Stomach (tissue), 9 donors: ENCODE data around the gene NOLC1. TPM values are rescaled to one million over a fixed set of nuclear protein-coding genes. Genes with fewer than 3 reads are reported as not detected.

Experiments used
- DNase-seq, 2 donors: peaks; one replicate each; pipeline versions ENCODE4 v3.0.0 to v3.0.0-alpha.2; 2013 to 2019
- H3K27ac ChIP-seq, 5 donors: fragments of 200-600 bp in 4 of 5; sonication (generic) in 4 of 5; one replicate each; pipeline ENCODE4 v1.5.1; 2013 to 2019; ENCODE audit warnings: mild to moderate bottlenecking in 1 of 5, moderate library complexity in 1 of 5
- H3K27me3 ChIP-seq, 3 donors: fragments of 200-600 bp; sonication (generic); one replicate each; pipeline ENCODE4 v1.5.1; 2017 to 2019; ENCODE audit warnings: mixed run types in 1 of 3
- H3K36me3 ChIP-seq, 4 donors: fragments of 200-600 bp; sonication (generic); 1 replicate in 3 of 4; 2 replicates in 1 of 4; pipeline ENCODE4 v1.5.1; 2016 to 2019
- H3K4me1 ChIP-seq, 4 donors: fragments of 200-600 bp; sonication (generic); one replicate each; pipeline ENCODE4 v1.5.1; 2016 to 2019
- H3K4me3 ChIP-seq, 4 donors: fragments of 200-600 bp; sonication (generic) in 3 of 4; one replicate each; pipeline ENCODE4 v1.5.1; 2016 to 2019; ENCODE audit warnings: mild to moderate bottlenecking in 1 of 4
- H3K9me3 ChIP-seq, 4 donors: fragments of 200-600 bp; sonication (generic); one replicate each; pipeline ENCODE4 v1.5.1; 2016 to 2019
- EP300 ChIP-seq: sonication (generic); formaldehyde crosslinking; IDR thresholded peaks from one replicate; pipeline ENCODE4 v1.6.1; 2017; ENCODE audit warnings: antibody characterized with exemption
- POLR2A ChIP-seq, 4 donors: fragments of 450-650 bp; IDR thresholded peaks; one replicate each; pipeline ENCODE4 v1.6.1; 2016; ENCODE audit warnings: antibody characterized with exemption in 4 of 4, control low read depth in 2 of 4, mild to moderate bottlenecking in 1 of 4, moderate library complexity in 1 of 4
- POLR2AphosphoS5 ChIP-seq, 3 donors: sonication (generic); formaldehyde crosslinking; IDR thresholded peaks; one replicate each; pipeline ENCODE4 v1.6.1; 2016; ENCODE audit warnings: antibody characterized with exemption in 3 of 3
- WGBS, 5 donors: extraction: QIAGEN DNeasy Blood & Tissue Kit in 3 of 5; methylation state at CpG; one replicate each; pipeline versions ENCODE4 v1.1.5 to v1.1.7; 2013 to 2018; 5-methylcytosine and 5-hydroxymethylcytosine counted together
- intact Hi-C: fragments of 100-400 bp; cut with DNase I; formaldehyde crosslinking; loops from one replicate; pipeline ENCODE4 v1.15.1; 2023; ENCODE audit warnings: low total_unique reads
- polyA plus RNA-seq, 3 donors: library from polyadenylated mRNA; stranded (reverse); fragments of 200-250 nt; gene quantifications; one replicate each; pipeline ENCODE4 v1.2.3, GENCODE V29; 2013
- total RNA-seq, 5 donors: library from RNA; depleted of rRNA; stranded (reverse); fragments of >200 nt; gene quantifications; one replicate each; pipeline versions ENCODE4 v1.1.0 to v1.2.3, GENCODE V29; 2014 to 2016
- TF ChIP-seq, protein P1 (sequence below), 7 experiments: fragments of 450-650 bp in 4 of 7; fragments of 200-600 bp in 3 of 7; sonication (generic) in 3 of 7; IDR thresholded peaks; one replicate each; pipeline ENCODE4 v1.5.1; 2016 to 2019; ENCODE audit warnings: antibody characterized with exemption in 7 of 7, control low read depth in 2 of 7, mild to moderate bottlenecking in 1 of 7
- donor health status: healthy with polysubstance abuse.
- donor health status: Bipolar disorder and iron deficiency.
- donor health status: healthy.

NOLC1 gene
- total and polyA plus RNA-seq, 8 donors = 9.8 to 73.7 (median 32.2) TPM

DNA sequence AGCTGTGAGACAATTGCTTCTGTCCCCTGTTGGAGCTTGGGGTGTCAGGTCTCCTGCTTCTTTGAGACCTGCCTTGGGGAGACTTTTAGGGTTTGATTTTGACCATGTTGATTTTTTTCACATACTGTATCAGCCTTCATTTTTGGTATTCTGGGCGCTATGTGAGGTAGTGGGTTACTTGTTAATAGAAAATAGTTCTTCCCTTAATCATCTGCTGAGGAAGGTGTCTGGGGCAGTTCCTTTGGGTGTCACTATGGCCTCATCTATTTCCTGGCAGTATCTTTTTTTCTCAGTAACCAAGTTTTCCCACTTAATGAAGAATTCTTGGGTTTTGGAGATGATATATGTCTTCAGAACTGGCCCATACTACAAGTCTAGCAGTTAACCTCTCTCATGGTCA, 4.6 kb upstream of the NOLC1 start:
- intact Hi-C loops = no loop called here
- WGBS, 5 donors = 94 to 100% (median 98%) methylated on average over 1 of the region's 1 CpG
- peaks cover 51 to 83% (median 83%) of the 10 kb centered on the region in 4 donors for H3K36me3 ChIP-seq

GRCh38 chr10:102148275-102148674, 3.9 kb upstream of the NOLC1 start:
- no peaks in the 10 kb centered on the region for H3K27me3 ChIP-seq
- intact Hi-C loops = no loop called here
- peaks cover 51 to 76% (median 76%) of the 10 kb centered on the region in 4 donors for H3K36me3 ChIP-seq
- no peaks in the 10 kb centered on the region for H3K9me3 ChIP-seq
- no peak overlapping the region for H3K4me3 ChIP-seq
- TF ChIP-seq POLR2AphosphoS5 (IDR thresholded peaks at IDR 0.05) (no peak), POLR2A (IDR thresholded peaks at IDR 0.05) (no peak), EP300 (no peak)
- TF ChIP-seq, protein P1, sequence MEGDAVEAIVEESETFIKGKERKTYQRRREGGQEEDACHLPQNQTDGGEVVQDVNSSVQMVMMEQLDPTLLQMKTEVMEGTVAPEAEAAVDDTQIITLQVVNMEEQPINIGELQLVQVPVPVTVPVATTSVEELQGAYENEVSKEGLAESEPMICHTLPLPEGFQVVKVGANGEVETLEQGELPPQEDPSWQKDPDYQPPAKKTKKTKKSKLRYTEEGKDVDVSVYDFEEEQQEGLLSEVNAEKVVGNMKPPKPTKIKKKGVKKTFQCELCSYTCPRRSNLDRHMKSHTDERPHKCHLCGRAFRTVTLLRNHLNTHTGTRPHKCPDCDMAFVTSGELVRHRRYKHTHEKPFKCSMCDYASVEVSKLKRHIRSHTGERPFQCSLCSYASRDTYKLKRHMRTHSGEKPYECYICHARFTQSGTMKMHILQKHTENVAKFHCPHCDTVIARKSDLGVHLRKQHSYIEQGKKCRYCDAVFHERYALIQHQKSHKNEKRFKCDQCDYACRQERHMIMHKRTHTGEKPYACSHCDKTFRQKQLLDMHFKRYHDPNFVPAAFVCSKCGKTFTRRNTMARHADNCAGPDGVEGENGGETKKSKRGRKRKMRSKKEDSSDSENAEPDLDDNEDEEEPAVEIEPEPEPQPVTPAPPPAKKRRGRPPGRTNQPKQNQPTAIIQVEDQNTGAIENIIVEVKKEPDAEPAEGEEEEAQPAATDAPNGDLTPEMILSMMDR (IDR thresholded peaks at IDR 0.05) = no peak
- WGBS, 5 donors = 92 to 96% (median 94%) methylated on average over 13 of the region's 13 CpGs
- no peak for DNase-seq
- H3K27ac ChIP-seq = no peak overlapping the region
- peaks cover 8 to 21% (median 16%) of the 10 kb centered on the region in 4 donors for H3K4me1 ChIP-seq

More for the DNA sequence above, 4.6 kb upstream of the NOLC1 start:
- no peaks in the 10 kb centered on the region for H3K9me3 ChIP-seq
- H3K4me1 ChIP-seq = peaks cover 4 to 14% (median 9%) of the 10 kb centered on the region in 4 donors
- TF ChIP-seq, protein P1 (IDR thresholded peaks at IDR 0.05) = no peak
- TF ChIP-seq POLR2A (IDR thresholded peaks at IDR 0.05) (no peak), EP300 (no peak)
- H3K27ac ChIP-seq = no peak overlapping the region
- no peaks in the 10 kb centered on the region for H3K27me3 ChIP-seq
- H3K4me3 ChIP-seq = no peak overlapping the region
- DNase-seq = no peak

- H3K27me3 ChIP-seq = no peaks in the 10 kb centered on the region
- peaks cover 38 to 68% (median 62%) of the 10 kb centered on the region in 4 donors for H3K36me3 ChIP-seq
- no peak for DNase-seq
- TF ChIP-seq, protein P1 (IDR thresholded peaks at IDR 0.05) = no peak
- no peak for TF ChIP-seq POLR2AphosphoS5 (IDR thresholded peaks at IDR 0.05)
- no peak for TF ChIP-seq EP300
- no peak for TF ChIP-seq POLR2A (IDR thresholded peaks at IDR 0.05)
- peak overlapping the region; percentile 80 to 95 (median 89) for H3K4me3 ChIP-seq
- 45 to 67% (median 60%) methylated on average over 3 of the region's 3 CpGs for whole genome bisulfite sequencing, 5 donors
- peak overlapping the region; percentile 86 to 94 (median 93) for H3K27ac ChIP-seq
- no peaks in the 10 kb centered on the region for H3K9me3 ChIP-seq
- intact Hi-C loops = no loop called here
- peaks cover 18 to 49% (median 36%) of the 10 kb centered on the region in 4 donors for H3K4me1 ChIP-seq
These were observed 1.0 kb upstream of the NOLC1 start for GRCh38 chr10:102150970-102151773.

DNA sequence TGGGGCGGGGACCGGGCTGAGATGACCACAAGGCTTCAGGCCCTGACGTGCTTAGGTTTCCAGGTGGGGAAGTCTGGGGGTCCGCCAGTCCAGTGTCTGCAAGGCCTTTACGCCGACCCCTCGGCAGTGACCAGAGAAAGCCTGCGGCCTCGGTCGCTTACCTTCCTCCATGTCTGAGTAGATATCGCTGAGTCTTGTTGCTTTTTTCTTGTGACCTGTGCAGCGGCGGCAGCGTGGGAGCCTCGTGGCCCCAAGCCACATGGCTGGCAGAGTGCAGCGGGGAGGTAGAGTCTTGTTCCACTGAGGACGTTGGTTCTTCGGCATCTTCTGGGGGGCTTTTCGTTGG, 329 bp downstream of the NOLC1 start:
- DNase-seq = no peak
- Histone ChIP-seq H3K9me3 (no peaks in the 10 kb centered on the region), H3K36me3 (peaks cover 31 to 68% (median 61%) of the 10 kb centered on the region in 4 donors), H3K4me3 (peak overlapping the region; percentile 80 to 95 (median 89)), H3K4me1 (peaks cover 18 to 63% (median 40%) of the 10 kb centered on the region in 4 donors), H3K27ac (peak overlapping the region; percentile 86 to 94 (median 93)), H3K27me3 (no peaks in the 10 kb centered on the region)
- 0 to 1% (median 0%) methylated on average over 9 to 19 of the region's 19 CpGs for WGBS, 5 donors
- intact Hi-C loops = no loop called here
- TF ChIP-seq POLR2AphosphoS5 (IDR thresholded peaks at IDR 0.05) (no peak), EP300 (no peak), POLR2A (IDR thresholded peaks at IDR 0.05) (no peak)
- TF ChIP-seq, protein P1 (IDR thresholded peaks at IDR 0.05) = no peak
